ENCODE data around the gene TMEM170B.
A peak's percentile ranks its signal among the peaks of the same experiment; 100 is the strongest.

The TMEM170B gene

GRCh38 chr6:11589261-11589660 is 51.7 kb downstream of the TMEM170B start:
- DNase-seq, result no peak

- DNase-seq, result no peak
Observed at GRCh38 chr6:11592294-11592906, 54.9 kb downstream of the TMEM170B start.

- DNase-seq, result no peak
Observed at GRCh38 chr6:11593096-11593495, 55.5 kb downstream of the TMEM170B start.

GRCh38 chr6:11595903-11596302 is 58.4 kb downstream of the TMEM170B start:
- no peak for DNase-seq

- DNase-seq, result no peak
Observed at GRCh38 chr6:11596640-11597237, 59.2 kb downstream of the TMEM170B start.

GRCh38 chr6:11598687-11599086 is 61.1 kb downstream of the TMEM170B start:
- no peak for DNase-seq

GRCh38 chr6:11600251-11600650 is 62.7 kb downstream of the TMEM170B start:
- no peak for DNase-seq

- DNase-seq, result no peak
Observed at GRCh38 chr6:11601776-11602605, 64.4 kb downstream of the TMEM170B start.

GRCh38 chr6:11604215-11604614 is 66.7 kb downstream of the TMEM170B start:
- no peak for DNase-seq

GRCh38 chr6:11604836-11605506 is 67.4 kb downstream of the TMEM170B start:
- DNase-seq, result no peak

- no peak for DNase-seq
Observed at GRCh38 chr6:11605507-11605905, 68.0 kb downstream of the TMEM170B start.

- no peak for DNase-seq
Observed at GRCh38 chr6:11606332-11606731, 68.8 kb downstream of the TMEM170B start.

GRCh38 chr6:11607383-11607782 is 69.8 kb downstream of the TMEM170B start:
- no peak for DNase-seq

- no peak for DNase-seq
Observed at GRCh38 chr6:11608600-11609323, 71.2 kb downstream of the TMEM170B start.

- no peak for DNase-seq
Observed at GRCh38 chr6:11609324-11610071, 71.9 kb downstream of the TMEM170B start.

GRCh38 chr6:11613336-11613735 is 75.8 kb downstream of the TMEM170B start:
- DNase-seq, result no peak

GRCh38 chr6:11613858-11614257 is 76.3 kb downstream of the TMEM170B start:
- no peak for DNase-seq

- no peak for DNase-seq
Observed at GRCh38 chr6:11614534-11615213, 77.1 kb downstream of the TMEM170B start.

GRCh38 chr6:11615214-11615602 is 77.7 kb downstream of the TMEM170B start:
- no peak for DNase-seq

GRCh38 chr6:11616200-11616611 is 78.7 kb downstream of the TMEM170B start:
- no peak for DNase-seq

GRCh38 chr6:11618533-11618932 is 81.0 kb downstream of the TMEM170B start:
- peak; percentile 1 for DNase-seq
